Subcutaneous abdominal adipose tissue (tissue), 5 donors: Measurements from ENCODE around the gene LBX1.

Experiments used
- H3K27ac ChIP-seq: one replicate; pipeline ENCODE4 v1.7.0; 2013; ENCODE audit warnings: low read depth, mild to moderate bottlenecking, inconsistent platforms, low read length, moderate library complexity
- H3K27me3 ChIP-seq, 5 donors: one replicate each; pipeline ENCODE4 v1.7.0; 2013; ENCODE audit warnings: low read length in 5 of 5, inconsistent platforms in 1 of 5; ENCODE audit not compliant: control insufficient read depth in 5 of 5, insufficient read depth in 4 of 5
- H3K36me3 ChIP-seq, 5 donors: one replicate each; pipeline ENCODE4 v1.7.0; 2013; ENCODE audit warnings: low read length in 5 of 5; ENCODE audit not compliant: control insufficient read depth in 5 of 5, insufficient read depth in 5 of 5
- H3K4me1 ChIP-seq, 5 donors: one replicate each; pipeline ENCODE4 v1.7.0; 2013; ENCODE audit warnings: low read length in 5 of 5, mild to moderate bottlenecking in 3 of 5, moderate library complexity in 1 of 5; ENCODE audit not compliant: control insufficient read depth in 5 of 5, insufficient read depth in 5 of 5
- H3K4me3 ChIP-seq, 5 donors: one replicate each; pipeline ENCODE4 v1.7.0; 2013; ENCODE audit warnings: low read length in 5 of 5, low read depth in 1 of 5
- H3K9ac ChIP-seq, 5 donors: one replicate each; pipeline ENCODE4 v1.7.0; 2013; ENCODE audit warnings: low read length in 5 of 5, mild to moderate bottlenecking in 4 of 5, moderate library complexity in 3 of 5
- H3K9me3 ChIP-seq, 5 donors: one replicate each; pipeline ENCODE4 v1.7.0; 2013; ENCODE audit warnings: low read length in 5 of 5; ENCODE audit not compliant: control insufficient read depth in 5 of 5
- donor health status: healthy.
- donor health status: healthy.
- donor health status: healthy.
- donor health status: healthy.
- donor health status: healthy.

LBX1 gene

DNA sequence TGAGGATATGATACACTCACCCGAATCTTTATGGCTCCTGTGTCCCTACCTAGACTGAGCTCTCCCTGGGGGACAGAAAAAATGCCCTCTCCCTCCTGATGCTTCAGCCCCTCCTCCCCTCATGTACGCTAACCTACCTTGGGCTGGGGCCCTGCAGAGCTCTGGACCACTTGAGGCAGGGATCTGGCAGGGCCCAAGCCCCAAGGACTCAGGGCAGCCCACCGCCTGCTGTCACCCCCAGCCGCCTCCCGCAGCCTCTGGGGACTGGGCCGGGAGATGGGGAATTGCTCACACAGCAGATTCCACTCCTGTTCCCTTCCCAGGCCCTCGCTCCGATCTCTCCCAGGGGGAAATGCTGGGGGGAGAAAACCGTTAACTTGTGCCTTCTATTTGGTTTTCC, 32.9 kb upstream of the LBX1 start:
- no peaks in the 10 kb centered on the region for H3K36me3 ChIP-seq
- no peak overlapping the region for H3K9ac ChIP-seq
- peaks cover 0 to 7% (median 5%) of the 10 kb centered on the region in 5 donors for H3K9me3 ChIP-seq
- H3K27ac ChIP-seq, result no peak overlapping the region
- H3K4me1 ChIP-seq, result no peaks in the 10 kb centered on the region
- H3K27me3 ChIP-seq, result peaks cover 17 to 30% (median 25%) of the 10 kb centered on the region in 5 donors
- no peak overlapping the region for H3K4me3 ChIP-seq

DNA sequence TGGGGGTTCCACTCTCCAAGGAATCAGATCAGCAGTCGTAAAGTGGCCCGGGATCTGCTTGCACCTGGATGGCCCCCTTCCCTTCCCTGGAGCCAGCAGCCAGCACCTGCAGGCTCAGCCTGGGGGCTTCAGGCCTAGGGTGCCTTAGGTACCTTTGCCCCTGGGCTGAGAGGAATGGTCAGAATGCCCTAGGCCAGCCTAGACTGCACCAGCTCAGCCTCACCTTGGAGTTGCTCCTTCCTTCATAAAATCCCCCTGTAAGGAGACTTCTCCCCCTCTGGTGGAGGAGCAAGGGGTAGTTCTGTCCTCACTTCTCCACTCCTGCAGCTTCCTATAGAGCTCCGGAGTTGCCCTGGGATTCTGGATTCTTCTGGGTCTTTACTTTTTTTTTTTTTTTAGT, 32.4 kb upstream of the LBX1 start:
- H3K36me3 ChIP-seq, result no peaks in the 10 kb centered on the region
- H3K27ac ChIP-seq, result no peak overlapping the region
- no peak overlapping the region for H3K4me3 ChIP-seq
- H3K9me3 ChIP-seq, result peaks cover 0 to 7% (median 5%) of the 10 kb centered on the region in 5 donors
- peaks cover 17 to 30% (median 25%) of the 10 kb centered on the region in 5 donors for H3K27me3 ChIP-seq
- no peak overlapping the region for H3K9ac ChIP-seq
- no peaks in the 10 kb centered on the region for H3K4me1 ChIP-seq

DNA sequence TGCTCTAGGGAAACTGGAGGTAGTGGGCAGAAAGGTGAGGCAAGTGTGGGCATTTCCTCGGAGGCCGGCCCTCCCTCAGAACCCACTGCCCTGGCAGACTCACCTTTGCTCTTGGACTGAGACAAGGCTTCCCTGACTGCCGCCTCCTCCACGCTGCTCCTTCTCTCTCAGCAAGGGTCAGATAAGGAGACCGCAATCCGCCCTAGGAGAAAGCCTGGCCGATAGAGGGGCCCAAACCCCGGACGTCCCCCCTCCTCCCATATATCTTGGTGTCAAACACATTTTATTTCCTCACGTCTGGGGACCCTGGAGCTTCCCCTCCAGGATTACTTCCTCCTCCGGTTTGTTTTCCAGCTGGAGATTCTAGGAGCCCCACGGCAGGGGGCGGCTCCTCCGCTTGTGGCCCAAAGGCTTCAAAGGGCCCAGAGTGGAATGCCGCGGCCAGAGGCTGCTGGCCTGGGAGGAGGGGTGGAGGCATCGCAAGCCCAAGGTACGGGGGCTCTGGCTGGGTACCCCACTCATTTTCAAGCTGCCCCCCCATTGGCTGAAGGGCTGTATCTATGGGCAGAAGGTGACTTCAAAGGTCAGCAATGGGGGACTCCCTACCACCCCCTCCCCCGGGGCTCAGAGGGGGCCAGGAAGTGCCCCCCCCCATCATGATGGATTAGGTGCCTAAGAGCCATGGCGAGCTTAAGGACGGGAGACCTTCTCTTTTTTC, 31.7 kb upstream of the LBX1 start:
- peaks cover 17 to 30% (median 25%) of the 10 kb centered on the region in 5 donors for H3K27me3 ChIP-seq
- no peak overlapping the region for H3K4me3 ChIP-seq

DNA sequence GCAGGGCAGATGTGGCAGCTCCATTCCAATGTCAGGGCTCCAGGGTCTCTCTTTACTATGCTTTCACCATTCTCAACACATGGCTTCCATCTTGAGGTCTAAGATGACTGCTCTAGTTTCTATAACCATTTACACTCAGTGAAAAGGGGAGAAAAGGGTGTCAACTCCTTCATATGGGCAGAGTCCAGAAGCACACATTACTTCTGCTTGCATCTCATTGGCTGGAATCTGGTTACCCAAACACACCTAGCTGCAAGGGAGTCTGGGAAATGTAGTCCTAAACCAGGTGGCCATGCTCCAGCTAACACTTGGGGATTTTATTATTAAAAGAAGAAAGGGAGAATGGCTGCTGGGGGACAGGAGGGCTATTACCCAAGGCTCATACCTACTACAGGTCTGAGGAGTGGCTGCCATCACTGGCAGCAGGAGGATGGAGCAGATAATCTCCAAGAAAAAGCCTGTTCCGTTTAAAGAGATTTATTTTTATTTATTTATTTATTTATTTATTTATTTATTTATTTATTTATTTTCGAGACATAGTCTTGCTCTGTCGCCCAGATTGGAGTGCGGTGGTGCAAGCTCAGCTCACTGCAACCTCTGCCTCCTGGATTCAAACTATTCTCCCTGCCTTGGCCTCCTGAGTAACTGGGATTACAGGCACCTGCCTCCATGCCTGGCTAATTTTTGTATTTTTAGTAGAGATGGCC, 29.1 kb upstream of the LBX1 start:
- no peak overlapping the region for H3K27ac ChIP-seq

More for the DNA sequence above, 31.7 kb upstream of the LBX1 start:
- Histone ChIP-seq H3K9ac (no peak overlapping the region), H3K4me1 (no peaks in the 10 kb centered on the region), H3K9me3 (peaks cover 0 to 7% (median 5%) of the 10 kb centered on the region in 5 donors), H3K27ac (no peak overlapping the region), H3K36me3 (no peaks in the 10 kb centered on the region)

DNA sequence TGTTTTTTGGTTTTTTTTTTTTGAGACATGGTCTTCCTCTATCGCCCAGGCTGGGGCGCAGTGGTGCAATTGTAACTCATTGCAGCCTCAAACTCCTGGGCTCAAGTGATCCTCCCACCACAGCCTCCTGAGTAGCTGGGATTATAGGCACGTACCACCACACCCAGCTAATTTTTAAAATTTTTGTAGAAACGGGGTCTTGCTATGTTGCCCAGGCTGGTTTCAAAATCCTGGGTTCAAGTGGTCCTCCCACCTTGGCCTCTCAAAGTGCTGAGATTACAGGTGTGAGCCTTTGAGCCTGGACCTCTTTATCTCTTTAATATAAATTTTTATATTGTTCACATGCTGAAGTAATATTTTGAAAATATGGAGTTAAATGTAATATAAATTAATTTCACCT, 28.2 kb upstream of the LBX1 start:
- Histone ChIP-seq H3K27me3 (peaks cover 20 to 29% (median 26%) of the 10 kb centered on the region in 5 donors), H3K36me3 (no peaks in the 10 kb centered on the region)

More for the DNA sequence above, 29.1 kb upstream of the LBX1 start:
- H3K27me3 ChIP-seq, result peaks cover 21 to 34% (median 32%) of the 10 kb centered on the region in 5 donors
- H3K36me3 ChIP-seq, result no peaks in the 10 kb centered on the region
- H3K9me3 ChIP-seq, result peaks cover 0 to 7% (median 5%) of the 10 kb centered on the region in 5 donors
- H3K4me3 ChIP-seq, result peak overlapping the region in 1 of 5 donors; percentile 30
- H3K9ac ChIP-seq, result no peak overlapping the region
- H3K4me1 ChIP-seq, result no peaks in the 10 kb centered on the region

DNA sequence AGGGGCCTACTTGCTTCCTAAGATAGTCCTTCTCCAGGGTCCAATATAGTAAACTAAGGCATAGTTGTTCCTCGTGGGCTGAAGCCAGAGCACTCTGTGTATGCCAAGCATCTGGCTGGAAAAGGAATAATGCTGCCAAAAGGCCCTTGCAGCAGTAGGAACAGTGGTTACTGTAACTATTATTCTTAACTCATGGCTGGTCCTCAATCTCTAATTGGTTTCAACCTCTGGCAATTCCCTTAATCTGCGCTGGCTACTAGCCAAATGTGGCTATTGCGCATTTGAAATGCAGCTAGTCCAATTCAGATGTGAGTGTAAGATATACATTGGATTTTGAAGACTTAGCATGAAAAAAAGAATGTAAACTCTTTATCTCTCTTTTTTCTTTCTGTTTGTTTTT, 27.8 kb upstream of the LBX1 start:
- Histone ChIP-seq H3K9ac (no peak overlapping the region), H3K36me3 (no peaks in the 10 kb centered on the region), H3K27me3 (peaks cover 16 to 29% (median 22%) of the 10 kb centered on the region in 5 donors), H3K4me3 (no peak overlapping the region), H3K4me1 (no peaks in the 10 kb centered on the region), H3K9me3 (peaks cover 0 to 7% (median 5%) of the 10 kb centered on the region in 5 donors), H3K27ac (no peak overlapping the region)

More for the DNA sequence above, 28.2 kb upstream of the LBX1 start:
- no peaks in the 10 kb centered on the region for H3K4me1 ChIP-seq
- H3K4me3 ChIP-seq, result no peak overlapping the region
- no peak overlapping the region for H3K27ac ChIP-seq
- no peak overlapping the region for H3K9ac ChIP-seq
- peaks cover 0 to 7% (median 5%) of the 10 kb centered on the region in 5 donors for H3K9me3 ChIP-seq

DNA sequence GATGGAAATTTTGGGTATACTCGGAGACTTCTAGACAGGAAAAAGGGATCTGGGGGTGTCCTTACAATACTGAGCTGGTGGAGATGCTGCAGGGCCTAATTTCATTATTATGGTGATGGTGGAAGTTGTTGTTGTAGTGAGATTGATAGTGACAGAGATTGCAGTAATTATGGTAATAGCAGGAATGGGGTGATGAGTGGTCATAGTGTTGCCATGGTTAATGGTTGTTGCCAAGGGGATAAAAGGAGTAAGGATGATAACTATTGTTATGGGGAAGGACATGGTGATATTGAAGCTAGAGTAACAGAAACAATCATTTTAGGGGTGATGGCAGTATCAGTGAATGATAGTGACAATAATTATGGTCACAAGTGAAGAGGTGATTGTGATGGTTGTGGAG, 27.1 kb upstream of the LBX1 start:
- Histone ChIP-seq H3K27ac (no peak overlapping the region), H3K4me3 (no peak overlapping the region), H3K9me3 (peaks cover 0 to 7% (median 5%) of the 10 kb centered on the region in 5 donors), H3K9ac (no peak overlapping the region), H3K36me3 (no peaks in the 10 kb centered on the region), H3K4me1 (no peaks in the 10 kb centered on the region), H3K27me3 (peaks cover 12 to 24% (median 17%) of the 10 kb centered on the region in 5 donors)

DNA sequence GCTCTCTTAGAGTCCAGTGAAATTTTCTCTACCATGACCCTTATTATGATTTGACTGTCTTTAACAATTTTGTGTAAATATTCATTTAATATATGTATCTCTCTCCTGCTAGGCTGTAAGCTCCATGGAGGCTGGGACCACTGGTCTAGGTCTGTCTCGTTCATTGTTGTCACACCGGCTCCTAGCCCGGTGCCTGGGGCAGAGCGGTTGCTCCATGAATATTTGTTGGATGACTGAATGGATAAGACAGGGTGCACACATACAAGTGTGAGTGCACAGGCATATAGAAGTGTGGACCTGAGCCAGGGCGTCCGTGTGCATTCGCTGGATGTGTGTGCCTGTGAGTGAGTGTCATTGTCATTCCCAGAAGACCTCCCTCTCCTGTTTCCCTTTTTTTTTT, 20.9 kb upstream of the LBX1 start:
- H3K4me1 ChIP-seq, result peaks cover 0 to 15% (median 6%) of the 10 kb centered on the region in 5 donors
- H3K9me3 ChIP-seq, result no peaks in the 10 kb centered on the region
- H3K36me3 ChIP-seq, result no peaks in the 10 kb centered on the region
- no peak overlapping the region for H3K4me3 ChIP-seq
- H3K9ac ChIP-seq, result no peak overlapping the region
- H3K27me3 ChIP-seq, result peaks cover 5 to 27% (median 24%) of the 10 kb centered on the region in 5 donors
- H3K27ac ChIP-seq, result no peak overlapping the region

DNA sequence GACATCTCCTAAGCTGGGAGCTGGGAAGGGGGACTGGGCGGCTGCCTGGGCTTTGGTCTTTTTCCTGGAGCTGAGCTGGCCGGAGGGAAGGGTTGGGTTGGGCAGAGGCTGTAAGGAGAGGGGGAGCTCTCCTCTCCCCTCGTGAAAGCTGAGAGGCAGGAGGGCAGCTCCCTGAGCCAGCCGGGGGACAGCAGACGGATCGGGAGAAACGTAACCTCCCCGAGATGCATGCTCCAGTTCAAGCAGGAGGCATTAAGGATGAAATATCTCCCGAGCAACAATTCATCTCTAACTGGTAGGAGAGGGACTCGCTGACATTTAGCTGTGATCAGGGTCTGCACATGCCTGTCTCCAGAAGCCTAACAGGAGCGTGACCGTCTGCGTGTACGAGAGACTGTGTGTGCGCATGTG, 19.9 kb upstream of the LBX1 start:
- peaks cover 3 to 27% (median 19%) of the 10 kb centered on the region in 5 donors for H3K27me3 ChIP-seq
- H3K9ac ChIP-seq, result no peak overlapping the region

DNA sequence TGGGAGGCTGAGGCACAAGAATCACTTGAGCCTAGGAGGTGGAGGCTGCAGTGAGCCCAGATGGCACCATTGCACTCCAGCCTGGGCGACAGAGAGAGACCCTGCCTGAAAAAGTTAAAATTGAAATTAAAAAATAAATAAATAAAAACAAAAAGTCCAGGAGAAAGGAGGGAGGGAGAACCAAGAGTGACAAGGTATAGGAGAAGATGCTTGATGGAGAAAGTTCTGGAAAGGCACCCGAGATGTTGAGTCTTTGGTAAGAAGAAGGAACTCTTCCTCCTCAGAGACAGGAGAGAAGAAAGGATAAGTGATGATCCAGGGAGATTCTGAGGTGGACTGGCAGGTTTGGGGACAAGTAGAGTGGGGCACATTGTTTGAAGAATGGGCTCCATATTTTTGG, 17.4 kb upstream of the LBX1 start:
- Histone ChIP-seq H3K4me3 (no peak overlapping the region), H3K9ac (no peak overlapping the region), H3K27ac (no peak overlapping the region), H3K9me3 (no peaks in the 10 kb centered on the region), H3K27me3 (peaks cover 3 to 18% (median 13%) of the 10 kb centered on the region in 5 donors), H3K4me1 (peaks cover 9 to 47% (median 31%) of the 10 kb centered on the region in 5 donors), H3K36me3 (no peaks in the 10 kb centered on the region)

More for the DNA sequence above, 19.9 kb upstream of the LBX1 start:
- Histone ChIP-seq H3K9me3 (no peaks in the 10 kb centered on the region), H3K27ac (no peak overlapping the region), H3K4me3 (no peak overlapping the region), H3K4me1 (peaks cover 2 to 23% (median 13%) of the 10 kb centered on the region in 5 donors), H3K36me3 (no peaks in the 10 kb centered on the region)
